ENCODE data around the gene APBB2.

APBB2 gene

DNA sequence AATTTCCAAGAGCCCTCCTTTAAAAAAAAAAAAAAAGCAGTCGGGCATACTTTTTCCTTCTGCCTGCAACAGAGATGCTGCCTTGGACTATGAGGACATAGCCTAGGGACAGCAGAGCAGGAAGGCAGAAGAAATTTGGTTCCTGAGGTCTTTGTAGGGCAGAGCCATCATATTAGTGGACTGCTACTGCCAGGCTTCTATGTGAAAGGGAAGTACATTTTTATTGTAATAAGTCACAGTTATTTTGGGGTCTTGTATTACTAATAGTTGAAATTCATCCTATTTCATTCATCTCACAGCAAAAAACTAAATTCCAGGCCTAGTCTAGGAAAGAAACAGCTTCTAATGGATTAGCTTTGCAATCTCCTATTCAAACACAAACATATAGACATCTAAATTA is 253.4 kb downstream of the APBB2 start:
- DNase-seq = no peak

DNA sequence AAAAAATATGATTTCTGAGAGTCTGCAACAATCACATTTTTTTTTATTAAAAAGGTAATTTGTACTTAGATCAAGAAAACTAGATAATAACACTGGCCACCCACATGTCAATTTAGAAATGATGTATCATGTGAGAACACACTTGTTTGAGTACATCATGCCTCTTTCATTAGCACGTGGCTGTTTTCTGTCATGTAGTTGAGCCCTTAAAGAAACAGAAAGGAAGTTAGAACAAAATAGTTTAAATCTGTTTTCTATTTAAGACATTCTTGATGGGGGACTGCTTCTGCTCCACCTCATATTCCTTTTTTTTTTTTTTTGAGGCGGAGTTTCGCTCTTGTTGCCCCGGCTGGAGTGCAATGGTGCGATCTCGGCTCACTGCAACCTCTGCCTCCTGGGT is 257.1 kb downstream of the APBB2 start:
- no peak for DNase-seq

DNA sequence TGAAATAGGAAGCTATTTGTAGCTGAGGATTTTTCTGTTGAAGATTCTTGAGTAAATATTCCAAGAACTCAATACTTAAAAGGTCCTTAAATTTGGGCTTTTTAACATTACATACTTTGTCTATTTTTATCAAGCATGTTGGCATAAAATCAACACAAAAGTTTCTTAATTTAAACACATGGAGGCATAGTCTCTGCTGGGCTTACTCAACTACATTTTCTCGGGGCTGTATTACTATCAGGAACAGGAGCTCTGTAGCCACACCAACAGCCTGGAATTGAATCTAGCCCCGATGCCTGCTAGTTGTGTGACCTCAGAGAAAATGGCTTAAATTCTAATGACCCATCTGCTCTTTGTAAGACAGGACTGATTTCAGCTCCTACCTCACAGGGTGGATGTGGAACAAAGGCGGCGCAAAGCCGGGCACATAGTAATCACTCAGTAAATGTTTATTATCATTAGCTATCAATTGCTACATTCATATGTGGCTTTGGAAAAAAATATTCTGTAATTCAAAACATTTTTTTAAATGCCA is 257.6 kb downstream of the APBB2 start:
- no peak for DNase-seq

GRCh38 chr4:40954088-40954668 is 260.2 kb downstream of the APBB2 start:
- no peak for DNase-seq

- DNase-seq = no peak
These were observed 260.9 kb downstream of the APBB2 start for GRCh38 chr4:40953283-40954087.

DNA sequence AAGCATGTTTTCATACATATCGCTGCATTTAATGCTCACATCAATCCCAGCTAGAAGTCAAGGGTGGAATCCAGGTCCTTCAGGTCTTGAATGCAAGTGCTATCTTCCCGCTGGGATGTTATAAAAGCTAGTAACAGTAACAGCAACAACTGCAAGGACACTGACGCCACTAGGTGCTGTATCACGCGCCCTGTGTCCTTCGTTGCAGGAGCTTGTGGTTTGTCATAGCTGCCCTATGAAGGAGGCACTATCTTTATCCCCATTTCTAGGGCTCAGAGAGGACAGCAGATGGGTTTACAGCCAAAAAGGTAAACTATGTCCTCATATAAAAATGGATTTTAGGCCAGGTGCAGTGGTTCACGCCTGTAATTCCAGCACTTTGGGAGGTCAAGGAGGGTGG is 261.7 kb downstream of the APBB2 start:
- no peak for DNase-seq

DNA sequence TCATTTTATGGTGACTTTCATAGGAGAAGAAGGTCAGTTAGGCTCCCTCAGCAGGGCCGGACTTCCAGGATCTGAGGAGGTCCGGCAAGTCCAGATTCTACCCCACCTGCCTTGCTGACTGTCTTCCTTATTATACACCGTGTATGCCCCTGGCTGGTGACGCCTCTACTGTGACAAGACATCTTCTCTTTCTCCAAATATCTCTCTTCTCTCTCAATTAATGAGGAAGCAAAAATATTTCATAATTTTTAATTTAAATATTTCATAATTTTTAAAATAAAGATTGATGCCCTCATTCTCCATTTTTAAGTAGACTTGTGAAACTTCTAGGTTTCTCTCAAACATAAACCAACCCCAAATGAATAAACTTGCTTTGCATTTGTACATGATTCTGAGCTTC is 262.1 kb downstream of the APBB2 start:
- no peak for DNase-seq

GRCh38 chr4:40951026-40951425 is 263.3 kb downstream of the APBB2 start:
- DNase-seq = no peak

DNA sequence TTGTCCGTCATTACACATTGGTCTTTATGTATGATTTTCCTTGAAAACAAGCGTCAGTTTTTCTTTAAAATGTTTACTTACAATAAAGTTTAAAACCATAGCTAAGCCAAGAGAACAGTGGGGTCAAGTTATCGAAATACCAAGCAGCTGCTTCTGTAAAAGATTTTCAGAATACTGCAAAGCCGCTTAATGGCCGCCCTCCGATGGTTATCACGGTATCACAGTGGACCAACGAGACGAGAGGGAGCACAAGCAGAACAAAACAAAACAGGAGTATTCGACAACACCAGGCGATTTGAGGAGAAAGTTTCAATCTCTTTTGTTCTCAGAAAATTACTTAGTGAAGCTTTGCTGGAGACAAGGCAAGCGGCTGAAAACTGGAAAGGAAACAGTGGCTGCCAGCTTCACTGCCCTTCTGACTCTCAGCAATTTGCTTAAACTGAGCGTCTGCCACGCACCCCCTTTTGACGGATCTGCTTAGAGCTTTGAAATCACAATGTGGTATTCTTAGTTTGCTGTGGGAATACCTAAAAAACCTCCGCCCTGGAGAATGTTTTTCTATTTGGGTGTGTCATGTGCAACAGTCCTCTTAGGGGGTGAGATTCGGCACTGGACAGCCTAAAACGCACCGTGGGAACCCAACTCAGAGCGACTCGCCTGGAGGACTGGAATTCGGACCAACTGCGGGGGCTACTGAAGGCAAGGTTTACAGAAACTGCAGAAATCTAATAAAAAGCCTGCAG is 264.8 kb downstream of the APBB2 start:
- no peak for DNase-seq

GRCh38 chr4:40948014-40948413 is 266.3 kb downstream of the APBB2 start:
- no peak for DNase-seq

DNA sequence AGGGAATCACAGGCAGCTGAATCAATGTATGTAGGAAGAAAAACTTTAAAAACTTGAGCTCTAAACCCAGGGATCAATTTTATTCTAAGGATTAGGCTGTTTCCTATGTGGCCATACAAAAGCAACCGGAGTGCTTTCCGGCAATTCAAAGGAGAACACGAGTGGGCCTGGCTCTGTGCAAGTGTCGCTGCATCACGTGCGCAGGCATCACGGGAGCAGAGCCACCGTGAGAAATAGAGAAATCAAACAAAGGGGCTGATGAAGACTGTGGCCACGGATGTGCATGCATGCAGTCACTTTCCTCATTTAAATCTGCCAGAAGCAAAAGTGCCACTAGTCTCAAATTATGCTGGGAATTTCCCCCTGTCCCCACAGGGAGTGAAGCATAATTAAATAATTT is 267.7 kb downstream of the APBB2 start:
- no peak for DNase-seq

- DNase-seq = no peak
These were observed 273.6 kb downstream of the APBB2 start for GRCh38 chr4:40940756-40941155.

GRCh38 chr4:40940317-40940741 is 274.0 kb downstream of the APBB2 start:
- no peak for DNase-seq

DNA sequence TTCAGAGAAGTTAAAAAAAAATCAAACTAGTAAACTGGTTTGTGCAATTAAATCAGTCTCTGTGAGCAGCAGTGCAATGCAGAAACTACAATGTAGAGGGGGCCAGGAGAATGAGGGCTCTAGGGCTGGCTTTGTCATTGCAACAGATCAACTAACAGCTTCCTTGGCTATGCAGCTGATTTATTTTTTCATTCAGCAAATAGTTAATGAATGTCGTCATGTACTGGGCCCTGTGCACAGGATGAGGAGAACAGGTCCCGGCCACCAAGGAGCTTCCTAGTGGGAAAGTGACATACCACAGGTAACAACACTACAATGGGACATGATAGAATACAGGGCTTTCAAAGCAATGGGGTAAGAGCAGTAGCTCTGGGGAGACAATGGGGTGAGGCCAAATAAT is 274.5 kb downstream of the APBB2 start:
- DNase-seq = no peak

DNA sequence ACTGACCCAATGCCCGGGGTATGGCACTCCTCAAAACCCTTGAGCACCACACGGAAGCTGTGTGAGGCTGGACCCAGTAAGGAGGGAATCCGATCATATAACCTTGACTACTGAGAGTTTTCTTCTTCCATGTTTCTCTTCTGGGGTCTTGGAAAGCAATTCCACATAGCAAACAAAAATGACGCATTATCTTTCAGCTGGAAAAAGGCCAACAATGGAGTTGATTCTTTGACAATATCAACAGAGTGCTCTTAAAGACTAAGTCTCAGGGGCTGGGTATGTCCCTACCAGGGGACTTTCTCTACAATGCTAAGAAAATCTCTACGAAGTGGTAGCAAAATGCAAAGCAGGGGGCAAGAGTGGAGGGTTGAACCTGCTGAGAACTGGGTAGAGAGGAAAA is 276.0 kb downstream of the APBB2 start:
- no peak for DNase-seq

DNA sequence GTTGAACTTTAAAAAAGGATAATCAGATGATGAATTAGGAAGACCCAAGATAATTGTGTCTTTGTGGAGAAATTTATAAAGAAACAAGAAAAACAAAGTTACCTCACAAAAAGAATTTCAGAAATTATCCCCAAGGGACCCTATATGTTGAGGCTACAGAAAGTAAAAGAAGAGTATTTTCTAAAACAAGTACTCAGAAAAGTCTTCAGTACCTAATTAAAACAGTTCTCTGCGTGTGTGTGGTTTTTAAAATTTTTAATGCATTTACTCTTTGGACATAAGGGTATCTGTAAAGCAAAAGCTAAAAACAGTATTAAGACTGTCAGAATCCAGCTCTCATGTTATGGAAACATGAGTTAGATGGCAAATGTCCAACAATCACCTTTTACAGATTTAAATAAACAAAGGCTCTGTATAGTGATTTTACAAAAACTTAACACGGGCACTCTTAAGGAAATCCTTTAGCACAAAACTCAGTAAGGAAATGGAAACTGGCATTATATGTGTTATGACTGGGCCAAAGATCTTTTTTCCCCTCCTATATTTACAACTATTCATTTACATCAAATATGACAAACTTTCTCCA is 277.1 kb downstream of the APBB2 start:
- DNase-seq = no peak

DNA sequence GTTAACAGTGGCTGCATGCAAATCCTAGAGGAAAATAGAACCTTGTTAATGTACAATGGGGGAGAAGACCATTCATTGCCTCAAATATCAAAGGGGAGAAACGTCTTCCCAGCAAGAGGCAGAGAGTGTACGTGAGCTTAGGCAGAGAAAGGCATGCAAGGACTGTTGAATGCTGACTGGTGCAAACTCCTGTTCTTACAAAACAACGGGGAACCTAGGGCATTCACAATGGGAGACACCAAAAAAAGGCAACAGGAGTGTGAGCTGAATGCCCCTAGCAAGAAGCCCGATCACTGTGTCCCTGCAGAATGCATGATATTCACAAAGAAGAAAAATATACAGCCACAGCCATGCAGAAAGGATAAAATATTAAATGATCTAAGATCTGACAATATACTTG is 279.7 kb downstream of the APBB2 start:
- no peak for DNase-seq

DNA sequence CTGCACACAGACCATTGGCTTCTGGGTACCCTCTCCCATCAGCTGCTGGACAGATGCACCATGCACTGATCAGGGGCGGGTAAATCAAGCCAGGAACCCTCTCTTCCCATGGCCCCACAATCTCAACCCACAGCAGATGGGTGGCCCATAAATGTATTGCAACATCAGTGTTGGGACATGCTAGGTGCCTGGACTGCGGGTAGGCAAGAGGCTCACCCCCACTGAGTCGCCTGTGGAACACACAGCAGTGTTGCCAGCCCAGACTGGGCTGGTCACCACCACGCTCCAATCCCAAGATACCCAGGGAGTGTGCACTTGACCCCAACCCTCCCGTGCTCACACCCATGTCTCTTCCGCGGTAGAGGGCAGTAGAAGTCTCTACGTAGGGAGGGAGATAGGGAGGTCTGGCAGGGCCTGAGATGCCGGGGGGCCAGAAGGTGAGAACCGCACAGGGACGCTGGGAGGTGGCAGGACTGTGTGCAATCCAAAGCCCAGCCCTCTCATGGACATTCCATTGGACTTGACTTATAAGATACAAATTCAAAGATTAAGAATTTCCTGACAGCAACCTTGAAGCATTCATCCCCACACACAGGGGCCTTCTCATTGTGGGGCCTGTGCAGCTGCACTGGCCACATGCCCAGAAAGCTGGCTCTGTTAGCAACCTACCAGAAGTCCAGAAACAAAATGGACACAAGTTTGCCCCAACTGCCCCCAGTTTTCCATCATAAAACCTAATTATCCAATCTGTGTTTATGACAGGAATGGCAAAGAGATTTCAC is 280.9 kb downstream of the APBB2 start:
- DNase-seq = no peak

- DNase-seq = no peak
These were observed 282.5 kb downstream of the APBB2 start for GRCh38 chr4:40931841-40932240.

DNA sequence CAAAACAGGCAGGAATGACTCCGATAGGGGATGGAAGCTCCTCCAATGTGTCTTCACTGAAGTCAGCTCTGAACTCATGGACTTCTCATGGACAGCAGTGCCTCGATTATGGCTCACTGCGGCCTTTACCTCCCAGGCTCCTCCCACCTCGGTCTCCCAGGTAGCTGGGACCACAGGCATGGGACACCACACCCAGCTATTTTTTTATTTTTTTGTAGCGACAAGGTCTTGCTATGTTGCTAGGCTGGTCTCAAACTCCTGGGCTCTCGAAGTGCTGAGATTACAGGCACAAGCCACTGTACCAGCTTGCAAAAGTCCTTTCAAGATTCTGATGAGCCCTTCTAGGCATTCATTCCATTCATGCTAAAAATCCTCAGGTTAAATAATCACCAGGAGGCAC is 283.1 kb downstream of the APBB2 start:
- DNase-seq = no peak

GRCh38 chr4:40927074-40927473 is 287.3 kb downstream of the APBB2 start:
- DNase-seq = no peak

DNA sequence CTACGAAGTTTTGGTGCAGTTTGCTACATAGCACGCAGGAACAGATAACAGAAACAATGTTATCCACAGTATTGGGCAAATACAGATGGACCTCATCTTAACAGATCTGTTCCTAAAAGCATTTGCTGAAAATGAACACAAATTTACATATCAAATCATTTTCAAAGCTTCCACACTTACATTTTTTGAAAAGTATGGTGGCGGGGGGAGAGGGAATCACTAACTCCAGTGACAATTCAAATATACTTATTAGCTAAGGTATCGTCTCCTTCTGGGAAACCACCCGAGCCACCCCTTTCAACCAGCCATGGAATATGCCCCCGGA is 289.6 kb downstream of the APBB2 start:
- DNase-seq = no peak
